Measurements from ENCODE around the gene TMEM116. TPM values are rescaled to one million over a fixed set of nuclear protein-coding genes. Genes with fewer than 3 reads are reported as not detected.

The TMEM116 gene
- total and polyA plus RNA-seq, 2 of the 4 experiments (the other 2 are of a cell fraction), result 5.5 to 8.4 TPM

DNA sequence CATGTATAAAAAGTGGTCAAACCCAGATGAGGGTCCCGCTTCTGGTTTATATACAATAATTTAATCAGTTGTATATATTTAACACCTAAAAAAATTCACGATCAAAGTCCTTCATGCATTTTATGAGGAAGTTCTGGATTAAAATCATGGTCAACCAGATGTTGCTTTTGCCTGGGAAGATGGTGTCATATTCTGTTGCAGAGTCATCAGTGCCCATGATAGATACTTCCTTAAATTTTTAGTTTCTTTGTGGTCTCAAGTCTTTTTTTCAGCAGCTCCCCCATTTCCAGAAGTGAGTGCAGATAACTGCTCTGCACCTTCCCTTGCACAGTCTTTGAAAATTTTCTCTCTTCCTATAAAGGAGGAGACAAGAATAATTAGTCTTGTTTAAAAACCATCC lies 16.3 kb upstream of the TMEM116 start:
- no peak overlapping the region for H3K23ac ChIP-seq (ENCODE audit: low read depth, low read length)
- no TSS peak for BruUV-seq (replicated peaks)
- H3K36me3 ChIP-seq (ENCODE audit: control insufficient read depth, insufficient read depth, low read length), result peaks cover 22% of the 10 kb centered on the region
- no peak overlapping the region for H2AFZ ChIP-seq (replicated peaks; ENCODE audit: low read length, poor library complexity)
- H4K8ac ChIP-seq (ENCODE audit: low read depth in 2 of 2, low read length in 2 of 2), result no peak overlapping the region
- no peak for TF ChIP-seq BHLHE40 (IDR thresholded peaks at IDR 0.05; ENCODE audit: low read depth, low read length)
- no peak for TF ChIP-seq NFE2L2 (IDR thresholded peaks at IDR 0.05; ENCODE audit: low read depth, low read length)
- no peak for TF ChIP-seq POLR2A (IDR thresholded peaks at IDR 0.05; ENCODE audit: low read depth, low read length)
- no peak for TF ChIP-seq MXI1 (IDR thresholded peaks at IDR 0.05; ENCODE audit: borderline replicate concordance, low read depth, low read length)
- TF ChIP-seq MAZ (IDR thresholded peaks at IDR 0.05; ENCODE audit: borderline replicate concordance, low read depth, low read length), result no peak
- TF ChIP-seq RCOR1 (IDR thresholded peaks at IDR 0.05; ENCODE audit: insufficient replicate concordance, low read length), result no peak
- TF ChIP-seq MAFK (IDR thresholded peaks at IDR 0.05; ENCODE audit: low read depth, low read length), result no peak
- no peak for TF ChIP-seq RAD21 (IDR thresholded peaks at IDR 0.05; ENCODE audit: low read length)
- TF ChIP-seq CHD1 (IDR thresholded peaks at IDR 0.05; ENCODE audit: low read depth, low read length), result no peak
- TF ChIP-seq SMC3 (IDR thresholded peaks at IDR 0.05; ENCODE audit: low read depth, low read length), result no peak
- no peak for TF ChIP-seq CTCF (conservative IDR thresholded peaks at IDR 0.05; ENCODE audit: low read depth, low read length)
- TF ChIP-seq, protein P1, sequence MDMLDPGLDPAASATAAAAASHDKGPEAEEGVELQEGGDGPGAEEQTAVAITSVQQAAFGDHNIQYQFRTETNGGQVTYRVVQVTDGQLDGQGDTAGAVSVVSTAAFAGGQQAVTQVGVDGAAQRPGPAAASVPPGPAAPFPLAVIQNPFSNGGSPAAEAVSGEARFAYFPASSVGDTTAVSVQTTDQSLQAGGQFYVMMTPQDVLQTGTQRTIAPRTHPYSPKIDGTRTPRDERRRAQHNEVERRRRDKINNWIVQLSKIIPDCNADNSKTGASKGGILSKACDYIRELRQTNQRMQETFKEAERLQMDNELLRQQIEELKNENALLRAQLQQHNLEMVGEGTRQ (IDR thresholded peaks at IDR 0.05; ENCODE audit: low read depth, low read length), result no peak
- no peak for TF ChIP-seq RFX5 (IDR thresholded peaks at IDR 0.05; ENCODE audit: low read depth, low read length)
- TF ChIP-seq, protein P2, sequence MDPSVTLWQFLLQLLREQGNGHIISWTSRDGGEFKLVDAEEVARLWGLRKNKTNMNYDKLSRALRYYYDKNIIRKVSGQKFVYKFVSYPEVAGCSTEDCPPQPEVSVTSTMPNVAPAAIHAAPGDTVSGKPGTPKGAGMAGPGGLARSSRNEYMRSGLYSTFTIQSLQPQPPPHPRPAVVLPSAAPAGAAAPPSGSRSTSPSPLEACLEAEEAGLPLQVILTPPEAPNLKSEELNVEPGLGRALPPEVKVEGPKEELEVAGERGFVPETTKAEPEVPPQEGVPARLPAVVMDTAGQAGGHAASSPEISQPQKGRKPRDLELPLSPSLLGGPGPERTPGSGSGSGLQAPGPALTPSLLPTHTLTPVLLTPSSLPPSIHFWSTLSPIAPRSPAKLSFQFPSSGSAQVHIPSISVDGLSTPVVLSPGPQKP (IDR thresholded peaks at IDR 0.05; ENCODE audit: borderline replicate concordance, low read depth, low read length), result no peak
- no peak for TF ChIP-seq CEBPB (IDR thresholded peaks at IDR 0.05; ENCODE audit: low read depth, low read length)
- no peak for TF ChIP-seq FOS (IDR thresholded peaks at IDR 0.05; ENCODE audit: low read depth, low read length)
- intact Hi-C loops (cut with micrococcal nuclease), result no loop called here
- dilution Hi-C loops (cut with HindIII; ENCODE audit: low sequenced_read_pairs, unreplicated experiment), result no loop called here
- H3K4me3 ChIP-seq (ENCODE audit: insufficient read depth, low read depth, low read length), result no peak overlapping the region
- POLR2A ChIA-PET (ENCODE audit: unreplicated experiment), result no interaction called here
- no peak overlapping the region for H2BK20ac ChIP-seq (ENCODE audit: low read depth, low read length)
- no peak overlapping the region for H3K9ac ChIP-seq (ENCODE audit: low read depth, low read length)
- no peak overlapping the region for H3K4me2 ChIP-seq (ENCODE audit: low read depth, low read length)
- no peak overlapping the region for H4K91ac ChIP-seq (ENCODE audit: insufficient read depth, low read depth, low read length)
- CTCF ChIA-PET, result no interaction called here
- no peak overlapping the region for H3K27ac ChIP-seq (ENCODE audit: insufficient read depth, low read length)
- in situ Hi-C loops (cut with MboI; ENCODE audit: low sequenced_read_pairs), result no loop called here
- H2BK15ac ChIP-seq (ENCODE audit: low read depth, low read length), result no peak overlapping the region
- WGBS, 2 experiments (ENCODE audit: extremely low coverage in 2 of 2, insufficient read length in 1 of 2), result no CpG with 5 or more reads among the region's 2 CpGs
- H3K9me1 ChIP-seq (ENCODE audit: insufficient read depth, low read length), result no peaks in the 10 kb centered on the region
- H2AK5ac ChIP-seq (ENCODE audit: low read depth, low read length), result no peak overlapping the region
- H4K5ac ChIP-seq (ENCODE audit: low read depth, low read length), result no peak overlapping the region
- H3K4ac ChIP-seq (ENCODE audit: low read depth, low read length), result no peak overlapping the region
- 0 out of 2 replicates have a peak, but pooled peaks cover 2% of the 10 kb centered on the region for H3K4me1 ChIP-seq (ENCODE audit: control insufficient read depth, insufficient read depth, low read length)
- H3K56ac ChIP-seq (ENCODE audit: extremely low read depth, insufficient read depth, low read length), result no peak overlapping the region
- DNase-seq (no peak), ATAC-seq (ENCODE audit: low read depth) (no peak)
- H2BK120ac ChIP-seq (ENCODE audit: low read depth, low read length), result no peak overlapping the region
- H3K79me1 ChIP-seq (ENCODE audit: low read depth in 1 of 2, low read length in 2 of 2), result peaks cover 8 to 28% of the 10 kb centered on the region in 2 experiments
- H3K9me3 ChIP-seq (ENCODE audit: control insufficient read depth, insufficient read depth, low read length), result no peaks in the 10 kb centered on the region
- H3K27me3 ChIP-seq (ENCODE audit: control insufficient read depth, insufficient read depth, low read length), result no peaks in the 10 kb centered on the region
- H2BK5ac ChIP-seq (ENCODE audit: low read depth, low read length, poor library complexity, severe bottlenecking), result no peak overlapping the region
- H4K20me1 ChIP-seq (ENCODE audit: insufficient read depth, low read length), result peaks cover 3% of the 10 kb centered on the region; the same call in 1 of the 2 replicates
- H2AK9ac ChIP-seq (replicated peaks; ENCODE audit: low read depth, low read length, poor library complexity), result no peak overlapping the region
- no peak overlapping the region for H3K14ac ChIP-seq (replicated peaks; ENCODE audit: low read depth, low read length)
- no peak overlapping the region for H3K18ac ChIP-seq (ENCODE audit: low read depth, low read length)
